Adrenal gland (tissue), 5 donors: ENCODE measurements around the gene NEUROG1.

Source experiments
- POLR2A ChIP-seq, 2 donors: fragments of 450-650 bp; IDR thresholded peaks; one replicate each; pipeline ENCODE4 v1.6.1; 2017; ENCODE audit warnings: antibody characterized with exemption in 2 of 2, mild to moderate bottlenecking in 2 of 2, moderate library complexity in 1 of 2
- TF ChIP-seq, protein P1 (sequence below), 6 experiments: fragments of 450-650 bp in 4 of 6; fragments of 200-600 bp in 2 of 6; sonication (generic) in 1 of 6; IDR thresholded peaks; 1 replicate in 5 of 6; 2 replicates in 1 of 6; pipeline versions ENCODE4 v1.5.1 to v1.8.0; 2016 to 2021; ENCODE audit warnings: antibody characterized with exemption in 6 of 6, mild to moderate bottlenecking in 2 of 6, moderate library complexity in 1 of 6
- donor health status: DM: no; HTN: no; CAD: no.

- TF ChIP-seq, protein P1, sequence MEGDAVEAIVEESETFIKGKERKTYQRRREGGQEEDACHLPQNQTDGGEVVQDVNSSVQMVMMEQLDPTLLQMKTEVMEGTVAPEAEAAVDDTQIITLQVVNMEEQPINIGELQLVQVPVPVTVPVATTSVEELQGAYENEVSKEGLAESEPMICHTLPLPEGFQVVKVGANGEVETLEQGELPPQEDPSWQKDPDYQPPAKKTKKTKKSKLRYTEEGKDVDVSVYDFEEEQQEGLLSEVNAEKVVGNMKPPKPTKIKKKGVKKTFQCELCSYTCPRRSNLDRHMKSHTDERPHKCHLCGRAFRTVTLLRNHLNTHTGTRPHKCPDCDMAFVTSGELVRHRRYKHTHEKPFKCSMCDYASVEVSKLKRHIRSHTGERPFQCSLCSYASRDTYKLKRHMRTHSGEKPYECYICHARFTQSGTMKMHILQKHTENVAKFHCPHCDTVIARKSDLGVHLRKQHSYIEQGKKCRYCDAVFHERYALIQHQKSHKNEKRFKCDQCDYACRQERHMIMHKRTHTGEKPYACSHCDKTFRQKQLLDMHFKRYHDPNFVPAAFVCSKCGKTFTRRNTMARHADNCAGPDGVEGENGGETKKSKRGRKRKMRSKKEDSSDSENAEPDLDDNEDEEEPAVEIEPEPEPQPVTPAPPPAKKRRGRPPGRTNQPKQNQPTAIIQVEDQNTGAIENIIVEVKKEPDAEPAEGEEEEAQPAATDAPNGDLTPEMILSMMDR (IDR thresholded peaks at IDR 0.05), result no peak
- TF ChIP-seq POLR2A (IDR thresholded peaks at IDR 0.05), result no peak
Measured at GRCh38 chr5:135564331-135564730, 28.6 kb upstream of the NEUROG1 start.
